Thoracic aorta (tissue), 2 donors: Measurements from ENCODE around the gene GCLC. TPM values are rescaled to one million over a fixed set of nuclear protein-coding genes. Genes with fewer than 3 reads are reported as not detected.

Experiments used
- ATAC-seq: fragments of 150-250 bp; one replicate; pipeline ENCODE4 v1.8.0; 2017; ENCODE audit warnings: low read depth; ENCODE audit not compliant: insufficient number of reproducible peaks, low FRiP score
- DNase-seq: peaks from one replicate; pipeline ENCODE4 v3.0.0-alpha.2; 2020; ENCODE audit warnings: low spot score
- H3K27ac ChIP-seq, 2 donors: fragments of 200-600 bp; sonication (generic); 1 replicate in 1 of 2; 2 replicates in 1 of 2; pipeline ENCODE4 v1.5.1; 2016; ENCODE audit warnings: mild to moderate bottlenecking in 2 of 2, moderate library complexity in 2 of 2
- H3K27me3 ChIP-seq: fragments of 200-600 bp; sonication (generic); replicated peaks from 2 replicates; pipeline ENCODE4 v1.6.0; 2016; ENCODE audit warnings: mild to moderate bottlenecking; ENCODE audit not compliant: insufficient read depth
- H3K36me3 ChIP-seq: fragments of 200-600 bp; sonication (generic); one replicate; pipeline ENCODE4 v1.5.1; 2016
- H3K4me1 ChIP-seq, 2 donors: fragments of 200-600 bp; sonication (generic); 1 replicate in 1 of 2; 2 replicates in 1 of 2; pipeline versions ENCODE4 v1.5.1 to v1.6.0; 2016; ENCODE audit warnings: low read depth in 2 of 2, mild to moderate bottlenecking in 1 of 2; ENCODE audit not compliant: control insufficient read depth in 1 of 2
- H3K4me3 ChIP-seq: fragments of 200-600 bp; sonication (generic); 2 replicates; pipeline ENCODE4 v1.5.1; 2016; ENCODE audit warnings: mild to moderate bottlenecking
- H3K9me3 ChIP-seq: fragments of 200-600 bp; sonication (generic); 2 replicates; pipeline ENCODE4 v1.5.1; 2016
- CTCF ChIP-seq: fragments of 200-600 bp; sonication (generic); IDR thresholded peaks from one replicate; pipeline ENCODE4 v1.5.1; 2019; ENCODE audit warnings: antibody characterized with exemption
- total RNA-seq, 2 donors: library from RNA; depleted of rRNA; stranded (reverse); fragments of >200 nt; gene quantifications; one replicate each; pipeline versions ENCODE4 v1.1.0 to v1.2.3, GENCODE V29; 2016

Gene GCLC
- total RNA-seq, 2 donors from 2014 or later, result 26.5 to 29.6 TPM

GRCh38 chr6:53464927-53465460 is 79.9 kb downstream of the GCLC start:
- DNase-seq, result no peak
- TF ChIP-seq CTCF, result no peak
- Histone ChIP-seq H3K9me3 (no peaks in the 10 kb centered on the region), H3K4me1 (no peaks in the 10 kb centered on the region), H3K27me3 (no peaks in the 10 kb centered on the region), H3K36me3 (no peaks in the 10 kb centered on the region), H3K27ac (no peak overlapping the region), H3K4me3 (no peak overlapping the region)
- no peak for ATAC-seq

GRCh38 chr6:53464483-53464882 is 80.4 kb downstream of the GCLC start:
- Histone ChIP-seq H3K27me3 (no peaks in the 10 kb centered on the region), H3K36me3 (no peaks in the 10 kb centered on the region), H3K4me1 (no peaks in the 10 kb centered on the region), H3K27ac (no peak overlapping the region), H3K4me3 (no peak overlapping the region), H3K9me3 (no peaks in the 10 kb centered on the region)
- DNase-seq (no peak), ATAC-seq (no peak)
- no peak for TF ChIP-seq CTCF

- no peaks in the 10 kb centered on the region for H3K27me3 ChIP-seq
- H3K4me1 ChIP-seq, result no peaks in the 10 kb centered on the region
- no peak for DNase-seq
- TF ChIP-seq CTCF, result no peak
- H3K36me3 ChIP-seq, result no peaks in the 10 kb centered on the region
- no peaks in the 10 kb centered on the region for H3K9me3 ChIP-seq
- ATAC-seq, result no peak
- H3K4me3 ChIP-seq, result no peak overlapping the region
- H3K27ac ChIP-seq, result no peak overlapping the region
Measured at GRCh38 chr6:53461696-53462095, 83.2 kb downstream of the GCLC start.

GRCh38 chr6:53461041-53461656 is 83.8 kb downstream of the GCLC start:
- Histone ChIP-seq H3K36me3 (no peaks in the 10 kb centered on the region), H3K4me1 (no peaks in the 10 kb centered on the region), H3K27ac (no peak overlapping the region), H3K9me3 (no peaks in the 10 kb centered on the region), H3K4me3 (no peak overlapping the region), H3K27me3 (no peaks in the 10 kb centered on the region)
- no peak for ATAC-seq
- no peak for TF ChIP-seq CTCF
- DNase-seq, result no peak

- ATAC-seq (no peak), DNase-seq (no peak)
- Histone ChIP-seq H3K27me3 (no peaks in the 10 kb centered on the region), H3K27ac (no peak overlapping the region), H3K9me3 (no peaks in the 10 kb centered on the region), H3K36me3 (no peaks in the 10 kb centered on the region), H3K4me1 (peaks cover 0 to under 1% of the 10 kb centered on the region in 2 donors), H3K4me3 (no peak overlapping the region)
- TF ChIP-seq CTCF, result no peak
Measured at GRCh38 chr6:53458105-53458866, 86.6 kb downstream of the GCLC start.
